Astrocyte (in vitro differentiated cells and primary cell): ENCODE data around the gene AGO4. TPM values are rescaled to one million over a fixed set of nuclear protein-coding genes. Genes with fewer than 3 reads are reported as not detected.

ENCODE experiments used
- DNase-seq: peaks from one replicate; pipeline ENCODE4 v3.0.0-alpha.2; 2010; ENCODE audit warnings: low read depth
- FAIRE-seq: peaks from 2 replicates; lab custom pipeline; 2011; peaks lifted over from hg19 to GRCh38; lab: Jason Lieb, UNC
- H2AFZ ChIP-seq: 2 replicates; pipeline ENCODE4 v1.6.0; 2012; ENCODE audit warnings: low read depth, low read length, inconsistent platforms
- H3K27ac ChIP-seq: 2 replicates; pipeline ENCODE4 v1.5.1; 2011; ENCODE audit warnings: low read depth, low read length, inconsistent platforms
- H3K27me3 ChIP-seq: 2 replicates; pipeline ENCODE4 v1.6.0; 2011; ENCODE audit warnings: low read length, inconsistent platforms; ENCODE audit not compliant: insufficient read depth
- H3K36me3 ChIP-seq: 2 replicates; pipeline ENCODE4 v1.5.1; 2011; ENCODE audit warnings: low read length, inconsistent platforms; ENCODE audit not compliant: insufficient read depth
- H3K4me1 ChIP-seq: 2 replicates; pipeline ENCODE4 v1.5.1; 2011; ENCODE audit warnings: low read length, inconsistent platforms; ENCODE audit not compliant: insufficient read depth
- H3K4me2 ChIP-seq: 2 replicates; pipeline ENCODE4 v1.6.0; 2012; ENCODE audit warnings: low read length, inconsistent platforms
- H3K4me3 ChIP-seq: 2 replicates; pipeline ENCODE4 v1.5.1; 2011; ENCODE audit warnings: low read depth, mild to moderate bottlenecking, low read length, inconsistent platforms; ENCODE audit not compliant: insufficient read depth
- H3K79me2 ChIP-seq: 2 replicates; pipeline ENCODE4 v1.6.0; 2012; ENCODE audit warnings: mild to moderate bottlenecking, low read length, inconsistent platforms; ENCODE audit not compliant: insufficient read depth
- H3K9ac ChIP-seq: 2 replicates; pipeline ENCODE4 v1.6.0; 2012; ENCODE audit warnings: mild to moderate bottlenecking, low read length, inconsistent platforms
- H3K9me3 ChIP-seq: 2 replicates; pipeline ENCODE4 v1.5.1; 2012; ENCODE audit warnings: low read depth, mild to moderate bottlenecking, low read length, inconsistent platforms; ENCODE audit not compliant: insufficient read depth
- H4K20me1 ChIP-seq: 2 replicates; pipeline ENCODE4 v1.6.0; 2012; ENCODE audit warnings: low read length, inconsistent platforms; ENCODE audit not compliant: insufficient read depth
- H3K27ac Mint-ChIP-seq: one replicate; pipeline ENCODE4 v1.8.0; 2021; ENCODE audit warnings: mild to moderate bottlenecking, mixed read lengths; ENCODE audit not compliant: unreplicated experiment
- H3K27me3 Mint-ChIP-seq: one replicate; pipeline ENCODE4 v1.8.0; 2021; ENCODE audit warnings: low read depth, mixed read lengths; ENCODE audit not compliant: unreplicated experiment
- H3K36me3 Mint-ChIP-seq: one replicate; pipeline ENCODE4 v1.8.0; 2021; ENCODE audit warnings: low read depth, mixed read lengths; ENCODE audit not compliant: unreplicated experiment
- H3K4me1 Mint-ChIP-seq: one replicate; pipeline ENCODE4 v1.8.0; 2021; ENCODE audit warnings: low read depth, mixed read lengths; ENCODE audit not compliant: unreplicated experiment
- H3K4me3 Mint-ChIP-seq: one replicate; pipeline ENCODE4 v1.8.0; 2021; ENCODE audit warnings: mild to moderate bottlenecking, moderate library complexity, mixed read lengths; ENCODE audit not compliant: unreplicated experiment
- H3K9me3 Mint-ChIP-seq: one replicate; pipeline ENCODE4 v1.8.0; 2021; ENCODE audit warnings: mild to moderate bottlenecking, mixed read lengths; ENCODE audit not compliant: unreplicated experiment
- CTCF ChIP-seq: IDR thresholded peaks from 2 replicates; pipeline ENCODE4 v1.5.1; 2011; ENCODE audit warnings: low read depth, mild to moderate bottlenecking, inconsistent platforms, low read length, moderate library complexity; ENCODE audit not compliant: insufficient read depth
- EZH2 ChIP-seq: IDR thresholded peaks from 2 replicates; pipeline ENCODE4 v1.6.1; 2012; ENCODE audit warnings: mild to moderate bottlenecking, low read length, inconsistent platforms; ENCODE audit not compliant: insufficient read depth
- total RNA-seq: library from RNA; stranded (reverse); gene quantifications from 2 replicates; pipeline ENCODE4 v1.2.1, GENCODE V29; 2021

The AGO4 gene
- total RNA-seq, 1 donor from 2014 or later: 9.8 TPM

DNA sequence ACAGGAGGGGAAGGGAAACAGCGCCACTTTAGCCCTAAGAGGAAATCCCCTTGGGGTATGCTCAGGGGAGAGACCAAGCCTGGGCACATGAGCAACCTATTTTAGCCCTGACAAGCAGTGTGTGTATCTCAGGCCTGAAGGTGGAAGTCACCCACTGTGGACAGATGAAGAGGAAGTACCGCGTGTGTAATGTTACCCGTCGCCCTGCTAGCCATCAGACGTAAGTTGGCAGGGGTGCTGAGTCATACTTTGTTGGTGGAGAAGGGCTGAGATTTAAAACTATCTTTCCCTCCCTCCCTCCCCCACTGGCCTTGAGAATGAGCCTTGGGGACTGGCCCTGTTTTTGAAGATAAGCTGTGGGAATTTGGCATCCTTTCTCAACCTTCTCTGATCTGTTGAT lies 86.4 kb downstream of the AGO4 start:
- H3K4me1 Mint-ChIP-seq: peaks cover 11% of the 10 kb centered on the region
- Histone ChIP-seq H3K79me2 (no peaks in the 10 kb centered on the region), H3K9me3 (no peaks in the 10 kb centered on the region), H3K36me3 (peaks cover 4% of the 10 kb centered on the region), H2AFZ (no peak overlapping the region), H3K27ac (no peak overlapping the region), H3K27me3 (no peaks in the 10 kb centered on the region), H3K4me2 (no peak overlapping the region), H3K4me1 (peaks cover 4% of the 10 kb centered on the region), H3K4me3 (no peak overlapping the region), H3K9ac (no peak overlapping the region), H4K20me1 (no peaks in the 10 kb centered on the region)
- H3K4me3 Mint-ChIP-seq: peak overlapping the region; percentile 20
- no peaks in the 10 kb centered on the region for H3K27me3 Mint-ChIP-seq
- H3K9me3 Mint-ChIP-seq: no peaks in the 10 kb centered on the region
- H3K27ac Mint-ChIP-seq: peak overlapping the region; percentile 2
- peak; percentile 22 for DNase-seq
- H3K36me3 Mint-ChIP-seq: peaks cover 18% of the 10 kb centered on the region
- FAIRE-seq: no peak
- TF ChIP-seq CTCF (no peak), EZH2 (no peak)

DNA sequence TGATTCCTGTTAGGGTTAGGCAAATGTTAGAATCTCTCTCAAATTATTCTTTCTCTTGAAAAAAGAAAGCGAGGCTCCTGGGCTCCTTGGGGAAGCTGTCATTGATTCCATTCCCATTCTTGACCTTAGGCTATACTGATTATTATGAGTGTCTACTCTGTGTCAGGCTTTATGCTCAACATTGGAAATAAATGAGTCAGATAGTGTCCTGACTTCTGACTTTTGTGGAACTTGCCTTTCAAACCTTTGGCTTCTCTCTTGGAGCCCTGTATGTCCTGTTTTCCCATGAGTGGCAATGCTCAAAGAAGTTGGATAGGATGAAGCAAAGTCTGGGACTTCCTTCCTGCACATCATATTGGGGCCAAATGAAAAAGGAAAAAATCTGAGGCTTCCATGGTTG lies 86.8 kb downstream of the AGO4 start:
- Histone ChIP-seq H4K20me1 (no peaks in the 10 kb centered on the region), H3K9me3 (no peaks in the 10 kb centered on the region), H3K27me3 (no peaks in the 10 kb centered on the region), H3K4me1 (peaks cover 4% of the 10 kb centered on the region), H2AFZ (no peak overlapping the region), H3K4me3 (no peak overlapping the region), H3K4me2 (no peak overlapping the region), H3K36me3 (peaks cover 4% of the 10 kb centered on the region), H3K79me2 (no peaks in the 10 kb centered on the region), H3K9ac (no peak overlapping the region), H3K27ac (no peak overlapping the region)
- Mint-ChIP-seq H3K9me3 (no peaks in the 10 kb centered on the region), H3K4me3 (no peak overlapping the region), H3K4me1 (peaks cover 11% of the 10 kb centered on the region), H3K27ac (peak overlapping the region; percentile 2), H3K27me3 (no peaks in the 10 kb centered on the region), H3K36me3 (peaks cover 21% of the 10 kb centered on the region)
- no peak for TF ChIP-seq CTCF
- TF ChIP-seq EZH2: no peak
- no peak for DNase-seq
- FAIRE-seq: no peak

DNA sequence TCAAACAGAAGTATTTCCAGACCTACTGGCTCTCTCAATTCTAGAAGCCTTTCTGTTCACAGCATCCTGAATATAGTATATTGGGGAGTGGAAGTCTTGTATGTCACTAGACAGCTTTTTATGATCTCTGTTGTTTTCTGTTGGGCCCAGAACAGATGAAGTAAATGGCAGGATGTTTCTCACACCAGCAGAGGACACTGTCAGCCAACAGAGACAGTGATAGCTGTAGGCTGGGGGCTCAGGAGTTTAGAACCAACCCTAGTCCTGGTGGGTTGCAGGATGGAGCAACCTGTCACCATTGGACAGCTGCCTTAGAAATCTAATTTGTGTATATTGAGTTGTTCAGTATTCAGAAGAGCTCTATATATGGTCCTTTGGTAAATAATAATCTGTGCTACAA lies 92.1 kb downstream of the AGO4 start:
- Mint-ChIP-seq H3K9me3 (no peaks in the 10 kb centered on the region), H3K27ac (no peak overlapping the region), H3K4me3 (no peak overlapping the region), H3K27me3 (no peaks in the 10 kb centered on the region), H3K36me3 (peaks cover 24% of the 10 kb centered on the region), H3K4me1 (peaks cover under 1% of the 10 kb centered on the region)
- Histone ChIP-seq H3K27ac (no peak overlapping the region), H2AFZ (no peak overlapping the region), H3K4me2 (no peak overlapping the region), H3K27me3 (no peaks in the 10 kb centered on the region), H3K9ac (no peak overlapping the region), H3K79me2 (no peaks in the 10 kb centered on the region), H3K9me3 (no peaks in the 10 kb centered on the region), H4K20me1 (no peaks in the 10 kb centered on the region), H3K36me3 (peaks cover 13% of the 10 kb centered on the region), H3K4me1 (no peaks in the 10 kb centered on the region), H3K4me3 (no peak overlapping the region)
- FAIRE-seq (no peak), DNase-seq (no peak)
- TF ChIP-seq CTCF (no peak), EZH2 (no peak)
